Trophoblast cell (in vitro differentiated cells and primary cell): ENCODE results near the gene CADM1.

Experiments
- DNase-seq, 2 donors: peaks; one replicate each; pipeline ENCODE4 v3.0.0-alpha.2; 2016
- H2AFZ ChIP-seq: 2 replicates; pipeline ENCODE4 v1.6.1; 2013; ENCODE audit warnings: low read length, moderate library complexity, mild to moderate bottlenecking; ENCODE audit not compliant: insufficient read depth, poor library complexity
- H2AK5ac ChIP-seq: 2 replicates; pipeline ENCODE4 v1.6.1; 2013; ENCODE audit warnings: mild to moderate bottlenecking, low read length
- H2BK120ac ChIP-seq: 2 replicates; pipeline ENCODE4 v1.6.1; 2013; ENCODE audit warnings: low read length, mild to moderate bottlenecking, moderate library complexity; ENCODE audit not compliant: insufficient read depth, poor library complexity
- H2BK12ac ChIP-seq: 2 replicates; pipeline ENCODE4 v1.6.1; 2013; ENCODE audit warnings: mild to moderate bottlenecking, low read length, moderate library complexity
- H2BK5ac ChIP-seq: 2 replicates; pipeline ENCODE4 v1.6.1; 2013; ENCODE audit warnings: low read length, low read depth, moderate library complexity, mild to moderate bottlenecking; ENCODE audit not compliant: poor library complexity
- H3K14ac ChIP-seq: 2 replicates; pipeline ENCODE4 v1.6.1; 2013; ENCODE audit warnings: mild to moderate bottlenecking, low read length
- H3K18ac ChIP-seq: 2 replicates; pipeline ENCODE4 v1.6.1; 2013; ENCODE audit warnings: mild to moderate bottlenecking, low read length
- H3K23ac ChIP-seq: 2 replicates; pipeline ENCODE4 v1.6.1; 2013; ENCODE audit warnings: low read length
- H3K27ac ChIP-seq: 2 replicates; pipeline ENCODE4 v1.5.1; 2013; ENCODE audit warnings: low read depth, mild to moderate bottlenecking, inconsistent platforms, low read length, moderate library complexity
- H3K27me3 ChIP-seq: 2 replicates; pipeline ENCODE4 v1.6.1; 2013; ENCODE audit warnings: inconsistent platforms, mild to moderate bottlenecking, low read length, moderate library complexity; ENCODE audit not compliant: insufficient read depth
- H3K36me3 ChIP-seq, 2 experiments: 1 replicate in 1 of 2; 2 replicates in 1 of 2; pipeline ENCODE4 v1.6.1; 2013; ENCODE audit warnings: low read length in 2 of 2, mild to moderate bottlenecking in 2 of 2, moderate library complexity in 1 of 2; ENCODE audit not compliant: insufficient read depth in 2 of 2, control insufficient read depth in 1 of 2
- H3K4ac ChIP-seq: 2 replicates; pipeline ENCODE4 v1.6.1; 2013; ENCODE audit warnings: low read depth, mild to moderate bottlenecking, low read length, moderate library complexity
- H3K4me1 ChIP-seq, 2 experiments: 1 replicate in 1 of 2; 2 replicates in 1 of 2; pipeline ENCODE4 v1.6.1; 2013; ENCODE audit warnings: low read length in 2 of 2, mild to moderate bottlenecking in 2 of 2, moderate library complexity in 1 of 2; ENCODE audit not compliant: insufficient read depth in 2 of 2, control insufficient read depth in 1 of 2
- H3K4me2 ChIP-seq: 2 replicates; pipeline ENCODE4 v1.6.1; 2013; ENCODE audit warnings: inconsistent platforms, mild to moderate bottlenecking, low read length, moderate library complexity
- H3K4me3 ChIP-seq: 2 replicates; pipeline ENCODE4 v1.5.1; 2013; ENCODE audit warnings: mild to moderate bottlenecking, low read depth, low read length, inconsistent platforms
- H3K79me1 ChIP-seq: one replicate; pipeline ENCODE4 v1.6.1; 2013; ENCODE audit warnings: low read length
- H3K79me2 ChIP-seq: 2 replicates; pipeline ENCODE4 v1.6.1; 2013; ENCODE audit warnings: low read length, mild to moderate bottlenecking; ENCODE audit not compliant: control insufficient read depth, insufficient read depth, poor library complexity
- H3K9ac ChIP-seq: 2 replicates; pipeline ENCODE4 v1.6.1; 2013; ENCODE audit warnings: mild to moderate bottlenecking, low read length
- H3K9me3 ChIP-seq: 2 replicates; pipeline ENCODE4 v1.6.1; 2013; ENCODE audit warnings: low read depth, mild to moderate bottlenecking, control low read depth, inconsistent platforms, low read length; ENCODE audit not compliant: insufficient read depth
- H4K12ac ChIP-seq: 2 replicates; pipeline ENCODE4 v1.6.1; 2013; ENCODE audit warnings: low read depth, mild to moderate bottlenecking, low read length, moderate library complexity
- H4K8ac ChIP-seq: 2 replicates; pipeline ENCODE4 v1.6.1; 2013; ENCODE audit warnings: low read depth, mild to moderate bottlenecking, low read length, moderate library complexity
- H4K91ac ChIP-seq: one replicate; pipeline ENCODE4 v1.6.1; 2013; ENCODE audit warnings: low read depth, mild to moderate bottlenecking, low read length, moderate library complexity
- WGBS: extraction: QIAGEN DNeasy Blood & Tissue Kit; methylation state at CpG from one replicate; pipeline ENCODE4 v1.1.7; 2013; ENCODE audit warnings: missing lambda C conversion rate; ENCODE audit not compliant: insufficient read length, insufficient coverage; ENCODE audit errors: extremely low coverage; 5-methylcytosine and 5-hydroxymethylcytosine counted together

Gene CADM1

GRCh38 chr11:115496892-115497291 lies 7.3 kb downstream of the CADM1 start:
- no peak overlapping the region for H3K18ac ChIP-seq
- no peak overlapping the region for H4K12ac ChIP-seq
- H2AFZ ChIP-seq = no peak overlapping the region
- H3K9me3 ChIP-seq = no peaks in the 10 kb centered on the region
- H3K79me2 ChIP-seq = no peaks in the 10 kb centered on the region
- H3K4me1 ChIP-seq = peaks cover 0 to under 1% of the 10 kb centered on the region in 2 experiments
- no CpG with 5 or more reads among the region's 3 CpGs for WGBS
- H2BK120ac ChIP-seq = no peak overlapping the region
- no peak overlapping the region for H3K23ac ChIP-seq
- H3K14ac ChIP-seq = no peak overlapping the region
- no peak overlapping the region for H2BK5ac ChIP-seq
- H2AK5ac ChIP-seq = no peak overlapping the region
- no peaks in the 10 kb centered on the region for H3K79me1 ChIP-seq
- no peak overlapping the region for H3K4me2 ChIP-seq
- H3K4me3 ChIP-seq = no peak overlapping the region
- H3K27ac ChIP-seq = no peak overlapping the region
- no peaks in the 10 kb centered on the region for H3K27me3 ChIP-seq
- no peaks in the 10 kb centered on the region for H3K36me3 ChIP-seq
- H3K4ac ChIP-seq = no peak overlapping the region
- H4K8ac ChIP-seq = no peak overlapping the region
- DNase-seq = peak; percentile 76
- H2BK12ac ChIP-seq = no peak overlapping the region
- no peak overlapping the region for H4K91ac ChIP-seq
- H3K9ac ChIP-seq = no peak overlapping the region

- WGBS = no CpG with 5 or more reads among the region's 2 CpGs
- Histone ChIP-seq H3K4me3 (no peak overlapping the region), H4K8ac (no peak overlapping the region), H2BK5ac (no peak overlapping the region), H3K27ac (no peak overlapping the region), H2BK12ac (no peak overlapping the region), H3K36me3 (no peaks in the 10 kb centered on the region), H3K4me1 (peaks cover 2 to 3% of the 10 kb centered on the region in 2 experiments), H3K14ac (no peak overlapping the region), H2AK5ac (no peak overlapping the region), H3K4me2 (no peak overlapping the region), H4K12ac (no peak overlapping the region), H3K9ac (no peak overlapping the region), H3K79me2 (no peaks in the 10 kb centered on the region), H3K4ac (no peak overlapping the region), H4K91ac (no peak overlapping the region), H2AFZ (no peak overlapping the region), H3K27me3 (no peaks in the 10 kb centered on the region), H3K18ac (no peak overlapping the region), H3K23ac (no peak overlapping the region), H3K79me1 (peaks cover 3% of the 10 kb centered on the region), H3K9me3 (no peaks in the 10 kb centered on the region), H2BK120ac (no peak overlapping the region)
- no peak for DNase-seq
Observed at GRCh38 chr11:115493905-115494304, 10.3 kb downstream of the CADM1 start.

- H4K8ac ChIP-seq = no peak overlapping the region
- H3K27me3 ChIP-seq = no peaks in the 10 kb centered on the region
- no peak overlapping the region for H2BK5ac ChIP-seq
- no peak overlapping the region for H3K4me2 ChIP-seq
- H3K4me1 ChIP-seq = peaks cover 2 to 3% of the 10 kb centered on the region in 2 experiments
- no peak overlapping the region for H3K23ac ChIP-seq
- no peak overlapping the region for H3K14ac ChIP-seq
- no peak overlapping the region for H3K4me3 ChIP-seq
- peaks cover 3% of the 10 kb centered on the region for H3K79me1 ChIP-seq
- no peak overlapping the region for H3K27ac ChIP-seq
- H4K12ac ChIP-seq = no peak overlapping the region
- no peaks in the 10 kb centered on the region for H3K79me2 ChIP-seq
- no peaks in the 10 kb centered on the region for H3K36me3 ChIP-seq
- H4K91ac ChIP-seq = no peak overlapping the region
- no peak overlapping the region for H2AK5ac ChIP-seq
- H3K4ac ChIP-seq = no peak overlapping the region
- H2BK12ac ChIP-seq = no peak overlapping the region
- no peak overlapping the region for H2BK120ac ChIP-seq
- no peak overlapping the region for H3K18ac ChIP-seq
- H3K9ac ChIP-seq = no peak overlapping the region
- H2AFZ ChIP-seq = no peak overlapping the region
- H3K9me3 ChIP-seq = no peaks in the 10 kb centered on the region
- DNase-seq = no peak
- no CpG with 5 or more reads among the region's 1 CpG for WGBS
Observed at GRCh38 chr11:115493488-115493887, 10.7 kb downstream of the CADM1 start.

GRCh38 chr11:115489466-115489865 lies 14.7 kb downstream of the CADM1 start:
- Histone ChIP-seq H3K23ac (no peak overlapping the region), H4K8ac (no peak overlapping the region), H2BK5ac (peak overlapping the region; percentile 27), H3K36me3 (no peaks in the 10 kb centered on the region), H3K18ac (no peak overlapping the region), H4K91ac (no peak overlapping the region), H3K4ac (no peak overlapping the region), H3K4me3 (no peak overlapping the region), H2BK12ac (peak overlapping the region; percentile 72), H3K27ac (peak overlapping the region; percentile 77), H3K9me3 (no peaks in the 10 kb centered on the region), H3K4me2 (no peak overlapping the region), H3K14ac (no peak overlapping the region), H3K4me1 (peaks cover 2 to 3% of the 10 kb centered on the region in 2 experiments), H2AK5ac (no peak overlapping the region), H4K12ac (no peak overlapping the region), H2BK120ac (peak overlapping the region; percentile 85), H3K9ac (no peak overlapping the region), H2AFZ (no peak overlapping the region), H3K79me1 (peaks cover 8% of the 10 kb centered on the region), H3K27me3 (no peaks in the 10 kb centered on the region), H3K79me2 (no peaks in the 10 kb centered on the region)
- WGBS = no CpG with 5 or more reads among the region's 4 CpGs
- DNase-seq = no peak
